Calu3 (cell line): ENCODE measurements around the gene MAP6. TPM values are rescaled to one million over a fixed set of nuclear protein-coding genes. Genes with fewer than 3 reads are reported as not detected.

Experiments used
- total RNA-seq: library from RNA; stranded (reverse); gene quantifications from 2 replicates; pipeline ENCODE4 v1.2.3, GENCODE V29; 2022

The MAP6 gene
- total RNA-seq, 1 experiment from 2014 or later: not detected

Other genes with a start within 250 kb of the MAP6 start
- 1.3 and 2.1 TPM in 2 replicates for gene KLHL35, start 235.8 kb downstream of the MAP6 start, total RNA-seq
- 7.0 and 7.4 TPM in 2 replicates for gene GDPD5, start 143.1 kb downstream of the MAP6 start, total RNA-seq
- gene SERPINH1, start 106.8 kb downstream of the MAP6 start, total RNA-seq: 58.8 and 80.0 TPM in 2 replicates
- gene MOGAT2, start 48.8 kb upstream of the MAP6 start, total RNA-seq: not detected in 2 replicates
- gene DGAT2, start 99.7 kb upstream of the MAP6 start, total RNA-seq: 3.9 and 7.5 TPM in 2 replicates
- 18.5 and 26.6 TPM in 2 replicates for gene UVRAG, start 146.2 kb upstream of the MAP6 start, total RNA-seq